K562 (cell line): ENCODE data around the gene DAPL1. TPM values are rescaled to one million over a fixed set of nuclear protein-coding genes. Genes with fewer than 3 reads are reported as not detected.

Source experiments
- CHD7 ChIP-seq: fragments of 200-600 bp; sonication (generic); IDR thresholded peaks from one replicate; pipeline ENCODE4 v1.6.1; 2012; ENCODE audit warnings: mild to moderate bottlenecking, low read depth, low read length, inconsistent platforms
- polyA plus RNA-seq, 8 experiments: library from polyadenylated mRNA; depleted of rRNA in 4 of 8; stranded (reverse) in 5 of 8; unstranded in 3 of 8; fragments of >200 nt; fragmentation: Nextera tagmentation in 2 of 8; fragmentation: Illumina TruSeq in 1 of 8; extraction: Ambion mirVana in 2 of 8; extraction: Trizol in 1 of 8; gene quantifications; 2 replicates each; pipeline versions ENCODE4 v1.2.1 to v1.2.3, GENCODE V29; 2011 to 2014; ENCODE audit warnings: inconsistent platforms in 1 of 8, missing spikeins in 1 of 8
- total RNA-seq, 7 experiments: library from RNA; depleted of rRNA in 6 of 7; stranded (reverse); fragments of >200 nt in 6 of 7; fragmentation: Illumina TruSeq in 2 of 7; extraction: Trizol in 2 of 7; gene quantifications; 2 replicates each; pipeline versions ENCODE4 v1.2.1 to v1.2.3, GENCODE V29; 2011 to 2021; ENCODE audit warnings: low replicate concordance in 1 of 7

Gene DAPL1
- total and polyA plus RNA-seq, 9 of the 15 experiments (the other 6 are each of a cell fraction or from before 2014, with no cell fraction given) = not detected

GRCh38 chr2:158815658-158816057 lies 20.5 kb downstream of the DAPL1 start (continued):
- no peak for TF ChIP-seq CHD7
